RWPE1 (cell line): ENCODE data around the gene KCNMB1.
A peak's percentile ranks its signal among the peaks of the same experiment; 100 is the strongest.
"Not testable (repeated sequence)": the region's sequence is repeated elsewhere in the genome, so short reads cannot be mapped to it uniquely, and the experiment has no call there.

Source experiments
- CTCF ChIA-PET: fragments of 350-600 bp; sonication (Branson Sonifier 250); formaldehyde crosslinking; extraction: SDS; loops from one replicate; lab custom pipeline; 2021; lab: Yijun Ruan, JAX
- POLR2A ChIA-PET: fragments of 400-600 bp; formaldehyde crosslinking; extraction: SDS; loops from one replicate; lab custom pipeline; 2020; ENCODE audit warnings: antibody characterized with exemption; ENCODE audit not compliant: low non-redundant PET; lab: Yijun Ruan, JAX
- DNase-seq: peaks from one replicate; pipeline ENCODE4 v3.0.0; 2012; ENCODE audit warnings: low spot score
- H3K27ac ChIP-seq: fragments of 450-650 bp; 2 replicates; pipeline ENCODE4 v1.5.1; 2017
- CTCF ChIP-seq: fragments of 450-650 bp; conservative IDR thresholded peaks from 2 replicates; pipeline ENCODE4 v1.5.1; 2017; ENCODE audit warnings: low read depth, mild to moderate bottlenecking

KCNMB1 gene

GRCh38 chr5:170380361-170380951 is 8.7 kb downstream of the KCNMB1 start:
- ChIA-PET POLR2A (interaction anchor here (1.2 kb wide), 1 partner anchor 11 kb away, joined by 3 read pairs; no protein-coding TSS in a partner anchor), CTCF (no interaction called here)
- TF ChIP-seq CTCF, result no peak
- 0 out of 2 replicates have a peak overlapping the region, but pooled peaks have one; percentile 13 for H3K27ac ChIP-seq
- peak; percentile 46 for DNase-seq

GRCh38 chr5:170378740-170379139 is 10.4 kb downstream of the KCNMB1 start:
- POLR2A ChIA-PET, result no interaction called here
- CTCF ChIA-PET, result interaction anchor here (0.5 to 0.8 kb wide), 3 partner anchors 9 to 42 kb away, joined by 3 read pairs; no protein-coding TSS in a partner anchor
- no peak for DNase-seq
- TF ChIP-seq CTCF, result no peak
- no peak overlapping the region for H3K27ac ChIP-seq

- DNase-seq, result no peak
- H3K27ac ChIP-seq, result no peak overlapping the region
- ChIA-PET CTCF (no interaction called here), POLR2A (no interaction called here)
- TF ChIP-seq CTCF, result no peak
These were observed 12.1 kb downstream of the KCNMB1 start for GRCh38 chr5:170377027-170377426.

- POLR2A ChIA-PET, CTCF ChIA-PET, H3K27ac ChIP-seq: not testable (repeated sequence)
These were observed 12.6 kb downstream of the KCNMB1 start for GRCh38 chr5:170376526-170376925.

GRCh38 chr5:170375283-170375682 is 13.9 kb downstream of the KCNMB1 start:
- TF ChIP-seq CTCF, result no peak
- ChIA-PET CTCF (interaction anchor here (0.6 kb wide), 1 partner anchor 1713 kb away, joined by 3 read pairs; no protein-coding TSS in a partner anchor), POLR2A (no interaction called here)
- DNase-seq, result no peak
- no peak overlapping the region for H3K27ac ChIP-seq

More at GRCh38 chr5:170376526-170376925, 12.6 kb downstream of the KCNMB1 start:
- not testable (repeated sequence) for DNase-seq

GRCh38 chr5:170372971-170373370 is 16.2 kb downstream of the KCNMB1 start:
- ChIA-PET POLR2A (no interaction called here), CTCF (no interaction called here)
- no peak for DNase-seq
- no peak for TF ChIP-seq CTCF
- no peak overlapping the region for H3K27ac ChIP-seq

GRCh38 chr5:170368586-170368985 is 20.6 kb downstream of the KCNMB1 start:
- TF ChIP-seq CTCF, result no peak
- ChIA-PET POLR2A (no interaction called here), CTCF (no interaction called here)
- DNase-seq, result no peak
- H3K27ac ChIP-seq, result no peak overlapping the region
